HTERT RPE-1 (cell line): Measurements from ENCODE around the gene NIPBL.
"Not testable (repeated sequence)": the region's sequence is repeated elsewhere in the genome, so short reads cannot be mapped to it uniquely, and the experiment has no call there.

ENCODE experiments used
- in situ Hi-C: fragments of 300-500 bp; cut with MboI; formaldehyde crosslinking; loops from 4 replicates; pipeline ENCODE4 v1.14.3; 2020; ENCODE audit warnings: low sequenced_read_pairs

NIPBL gene, protein sequence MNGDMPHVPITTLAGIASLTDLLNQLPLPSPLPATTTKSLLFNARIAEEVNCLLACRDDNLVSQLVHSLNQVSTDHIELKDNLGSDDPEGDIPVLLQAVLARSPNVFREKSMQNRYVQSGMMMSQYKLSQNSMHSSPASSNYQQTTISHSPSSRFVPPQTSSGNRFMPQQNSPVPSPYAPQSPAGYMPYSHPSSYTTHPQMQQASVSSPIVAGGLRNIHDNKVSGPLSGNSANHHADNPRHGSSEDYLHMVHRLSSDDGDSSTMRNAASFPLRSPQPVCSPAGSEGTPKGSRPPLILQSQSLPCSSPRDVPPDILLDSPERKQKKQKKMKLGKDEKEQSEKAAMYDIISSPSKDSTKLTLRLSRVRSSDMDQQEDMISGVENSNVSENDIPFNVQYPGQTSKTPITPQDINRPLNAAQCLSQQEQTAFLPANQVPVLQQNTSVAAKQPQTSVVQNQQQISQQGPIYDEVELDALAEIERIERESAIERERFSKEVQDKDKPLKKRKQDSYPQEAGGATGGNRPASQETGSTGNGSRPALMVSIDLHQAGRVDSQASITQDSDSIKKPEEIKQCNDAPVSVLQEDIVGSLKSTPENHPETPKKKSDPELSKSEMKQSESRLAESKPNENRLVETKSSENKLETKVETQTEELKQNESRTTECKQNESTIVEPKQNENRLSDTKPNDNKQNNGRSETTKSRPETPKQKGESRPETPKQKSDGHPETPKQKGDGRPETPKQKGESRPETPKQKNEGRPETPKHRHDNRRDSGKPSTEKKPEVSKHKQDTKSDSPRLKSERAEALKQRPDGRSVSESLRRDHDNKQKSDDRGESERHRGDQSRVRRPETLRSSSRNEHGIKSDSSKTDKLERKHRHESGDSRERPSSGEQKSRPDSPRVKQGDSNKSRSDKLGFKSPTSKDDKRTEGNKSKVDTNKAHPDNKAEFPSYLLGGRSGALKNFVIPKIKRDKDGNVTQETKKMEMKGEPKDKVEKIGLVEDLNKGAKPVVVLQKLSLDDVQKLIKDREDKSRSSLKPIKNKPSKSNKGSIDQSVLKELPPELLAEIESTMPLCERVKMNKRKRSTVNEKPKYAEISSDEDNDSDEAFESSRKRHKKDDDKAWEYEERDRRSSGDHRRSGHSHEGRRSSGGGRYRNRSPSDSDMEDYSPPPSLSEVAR (N-terminal part only)

DNA sequence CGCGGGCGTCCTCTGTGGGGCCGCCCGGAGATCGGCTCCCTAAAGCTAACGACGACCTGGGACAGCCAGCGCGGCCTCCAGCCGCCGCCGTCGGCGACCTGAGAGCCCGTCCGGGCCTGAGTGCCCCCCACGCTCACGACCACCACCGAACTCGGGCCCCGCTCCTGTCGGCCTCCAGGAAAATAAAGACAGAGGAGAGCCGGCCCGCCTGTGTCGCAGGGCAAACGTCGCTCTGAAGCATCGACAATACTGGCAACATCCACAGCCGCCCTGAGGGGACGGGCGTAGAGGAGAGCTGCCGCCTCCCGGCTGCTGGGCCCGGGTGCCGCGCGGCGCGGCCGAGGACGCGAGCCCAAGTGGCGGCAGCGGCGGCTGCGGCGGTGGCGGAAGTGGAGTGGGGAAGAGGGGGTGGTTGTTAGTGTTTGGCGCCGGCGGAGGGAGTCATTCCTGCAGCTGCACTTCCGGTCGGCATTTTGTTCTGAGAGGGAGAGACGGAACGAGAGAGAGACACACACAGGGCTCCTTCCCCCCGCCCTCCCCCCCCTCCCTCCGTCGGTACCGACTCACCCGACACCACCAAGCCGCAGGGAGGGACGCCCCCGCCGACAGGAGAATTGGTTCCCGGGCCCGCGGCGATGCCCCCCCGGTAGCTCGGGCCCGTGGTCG is at the start of gene NIPBL:
NIPBL (plus strand) TSS at position 471 of the 666 bp plus-strand sequence. CDS start 76,928 bp downstream, outside the sequence.
- in situ Hi-C loops: no loop called here

DNA sequence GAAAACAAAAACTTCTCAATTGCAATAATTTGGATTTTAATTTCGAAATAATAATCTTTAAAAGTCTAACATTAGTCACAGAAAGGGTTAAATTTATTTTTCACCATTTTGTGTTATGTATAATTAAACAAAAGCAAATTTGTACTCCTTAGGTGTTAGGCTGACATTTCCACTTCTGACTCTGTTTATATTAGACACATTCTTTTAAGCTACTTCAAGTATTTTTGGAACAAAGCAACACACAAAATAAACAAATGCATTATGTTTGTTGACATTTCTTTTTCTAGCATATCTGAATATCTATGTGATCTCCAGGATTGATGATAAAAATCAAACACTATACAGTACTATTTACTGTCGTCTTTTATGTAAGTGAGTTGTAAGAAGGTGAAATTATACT is 44.3 kb upstream of the NIPBL start:
- in situ Hi-C loops: no loop called here

DNA sequence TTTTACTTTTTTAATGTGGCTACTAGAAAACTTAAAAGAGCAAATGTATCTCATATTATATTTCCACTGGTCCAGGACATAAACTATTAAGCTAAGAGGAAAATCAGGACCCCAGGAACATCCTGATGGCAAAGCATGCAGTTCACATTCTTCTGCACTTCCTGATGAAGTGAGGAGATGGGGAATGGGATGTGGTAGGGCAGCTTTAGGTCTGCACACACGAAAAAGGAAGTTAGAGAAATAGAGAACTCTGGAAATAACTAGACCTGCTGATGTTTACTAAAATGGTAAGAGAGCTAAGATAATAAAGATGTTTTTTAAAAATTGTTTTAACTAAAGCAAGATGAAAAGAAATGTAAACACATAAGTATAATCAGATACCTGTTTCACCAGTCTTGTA is 39.7 kb upstream of the NIPBL start:
- in situ Hi-C loops: no loop called here

DNA sequence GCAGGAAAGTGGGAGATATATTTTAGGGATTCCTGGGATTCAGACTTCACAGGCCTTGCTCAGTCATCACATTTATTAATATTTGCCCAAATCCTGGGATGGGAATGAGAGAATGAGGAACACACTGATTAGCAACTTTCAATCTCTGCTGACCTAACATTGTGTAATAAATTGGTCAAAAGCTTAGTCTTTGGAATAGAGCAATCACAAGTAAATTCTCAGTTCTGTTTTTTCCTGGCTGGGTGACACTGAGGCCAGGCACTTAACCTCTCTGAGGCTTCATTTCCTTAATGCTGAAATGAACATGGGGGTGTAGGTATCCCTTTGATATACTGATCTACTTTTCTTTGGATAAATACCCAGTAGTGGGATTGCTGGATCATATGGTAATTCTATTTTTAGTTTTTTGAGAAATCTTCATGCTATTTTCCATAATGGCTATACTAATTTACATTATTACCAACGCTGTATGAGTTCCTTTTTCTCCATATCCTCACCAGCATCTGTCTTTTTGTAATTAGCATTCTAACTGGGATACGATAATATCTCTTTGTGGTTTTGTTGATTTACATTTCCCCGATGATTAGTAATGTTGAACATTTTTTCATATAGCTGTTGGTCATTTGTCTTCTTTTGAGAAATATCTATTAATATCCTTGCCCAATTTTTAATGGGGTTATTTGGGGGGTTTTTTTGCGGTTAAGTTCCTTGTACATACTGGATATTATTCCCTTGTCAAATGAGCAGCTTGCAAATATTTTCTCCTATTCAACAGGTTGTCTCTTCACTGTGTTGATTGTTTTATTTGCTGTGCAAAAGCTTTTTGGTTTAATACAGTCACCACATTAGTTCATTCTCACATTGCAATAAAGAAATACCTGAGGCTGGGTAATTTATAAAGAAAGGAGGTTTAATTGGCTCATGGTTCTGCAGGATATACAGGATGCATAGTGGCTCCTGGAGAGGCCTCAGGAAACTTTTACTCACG is 36.8 kb upstream of the NIPBL start:
- in situ Hi-C loops: no loop called here

DNA sequence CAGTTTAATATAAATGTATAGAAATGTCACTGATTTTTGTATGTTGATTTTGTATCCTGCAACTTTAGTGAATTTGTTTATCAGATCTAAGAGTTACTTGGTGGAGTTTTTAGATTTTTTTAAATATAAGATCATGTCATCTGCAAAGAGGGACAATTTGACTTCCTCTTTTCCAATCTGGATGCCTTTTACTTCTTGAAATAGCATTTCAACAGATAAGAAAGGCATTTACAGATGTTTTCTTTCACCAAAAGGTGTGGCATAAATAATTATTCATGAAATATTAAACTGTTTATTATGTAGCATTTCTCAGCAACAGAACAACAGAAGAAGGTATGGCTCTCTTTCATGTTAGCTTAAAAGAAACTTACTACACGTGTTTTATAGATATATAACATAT is 34.9 kb upstream of the NIPBL start:
- in situ Hi-C loops: no loop called here

DNA sequence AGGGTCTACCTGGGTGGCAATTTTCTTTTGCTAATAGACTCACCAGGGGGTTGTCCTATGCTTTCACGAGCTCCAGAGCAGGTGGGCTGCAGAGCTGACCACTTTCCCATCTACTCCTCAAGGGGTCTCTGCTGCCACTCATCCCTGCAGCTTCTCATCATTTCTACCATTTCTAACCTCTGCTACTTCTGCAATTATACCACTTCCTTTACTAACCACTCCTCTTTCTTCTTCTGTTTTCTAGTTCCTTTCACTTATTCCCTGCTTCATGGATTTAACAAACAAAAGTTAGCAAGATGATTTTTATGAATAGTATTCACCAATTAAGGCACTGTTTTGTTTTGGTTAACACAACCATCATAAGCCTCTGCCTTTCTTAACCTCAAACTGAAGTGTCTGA is 34.5 kb upstream of the NIPBL start:
- in situ Hi-C loops: no loop called here

DNA sequence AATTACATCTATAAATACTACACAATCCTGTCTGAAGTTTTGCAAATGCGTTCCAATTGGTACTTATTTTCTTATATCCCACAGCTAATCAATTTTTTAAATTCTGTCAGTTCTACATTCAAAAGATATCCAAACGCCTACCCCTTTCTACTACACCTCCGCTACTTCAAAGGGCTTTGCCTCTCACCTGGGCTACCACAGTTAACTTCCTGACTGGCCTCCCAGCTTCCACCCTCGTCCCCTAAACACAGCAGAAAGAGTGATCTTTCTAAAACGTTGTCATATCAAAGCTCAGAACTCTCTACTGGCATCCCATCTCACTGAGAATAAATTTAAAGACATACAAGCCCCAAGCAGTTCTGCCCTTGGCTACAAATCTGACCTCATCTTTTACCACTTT is 32.3 kb upstream of the NIPBL start:
- in situ Hi-C loops: no loop called here

DNA sequence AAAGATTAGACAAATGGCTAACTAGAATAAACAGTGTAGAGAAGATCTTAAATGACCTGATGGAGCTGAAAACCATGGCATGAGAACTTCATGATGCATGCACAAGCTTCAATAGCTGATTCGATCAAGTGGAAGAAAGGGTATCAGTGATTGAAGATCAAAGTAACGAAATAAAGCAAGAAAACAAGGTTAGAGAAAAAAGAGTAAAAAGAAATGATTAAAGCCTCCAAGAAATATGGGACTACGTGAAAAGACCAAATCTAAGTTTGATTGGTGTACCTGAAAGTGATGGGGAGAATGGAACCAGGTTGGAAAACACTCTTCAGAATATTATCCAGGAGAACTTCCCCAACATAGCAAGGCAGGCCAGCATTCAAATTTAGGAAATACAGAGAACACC is 28.0 kb upstream of the NIPBL start:
- in situ Hi-C loops: not testable (repeated sequence)

DNA sequence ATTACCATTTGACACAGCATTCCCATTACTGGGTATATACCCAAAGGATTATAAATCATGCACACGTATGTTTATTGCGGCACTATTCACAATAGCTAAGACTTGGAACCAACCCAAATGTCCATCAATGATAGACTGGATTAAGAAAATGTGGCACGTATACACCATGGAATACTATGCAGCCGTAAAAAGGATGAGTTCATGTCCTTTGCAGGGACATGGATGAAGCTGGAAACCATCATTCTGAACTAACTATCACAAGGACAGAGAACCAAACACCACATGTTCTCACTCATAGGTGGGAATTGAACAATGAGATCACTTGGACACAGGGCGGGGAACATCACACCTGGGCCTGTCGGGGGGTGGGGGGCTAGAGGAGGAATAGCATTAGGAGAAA is 23.7 kb upstream of the NIPBL start:
- in situ Hi-C loops: not testable (repeated sequence)

DNA sequence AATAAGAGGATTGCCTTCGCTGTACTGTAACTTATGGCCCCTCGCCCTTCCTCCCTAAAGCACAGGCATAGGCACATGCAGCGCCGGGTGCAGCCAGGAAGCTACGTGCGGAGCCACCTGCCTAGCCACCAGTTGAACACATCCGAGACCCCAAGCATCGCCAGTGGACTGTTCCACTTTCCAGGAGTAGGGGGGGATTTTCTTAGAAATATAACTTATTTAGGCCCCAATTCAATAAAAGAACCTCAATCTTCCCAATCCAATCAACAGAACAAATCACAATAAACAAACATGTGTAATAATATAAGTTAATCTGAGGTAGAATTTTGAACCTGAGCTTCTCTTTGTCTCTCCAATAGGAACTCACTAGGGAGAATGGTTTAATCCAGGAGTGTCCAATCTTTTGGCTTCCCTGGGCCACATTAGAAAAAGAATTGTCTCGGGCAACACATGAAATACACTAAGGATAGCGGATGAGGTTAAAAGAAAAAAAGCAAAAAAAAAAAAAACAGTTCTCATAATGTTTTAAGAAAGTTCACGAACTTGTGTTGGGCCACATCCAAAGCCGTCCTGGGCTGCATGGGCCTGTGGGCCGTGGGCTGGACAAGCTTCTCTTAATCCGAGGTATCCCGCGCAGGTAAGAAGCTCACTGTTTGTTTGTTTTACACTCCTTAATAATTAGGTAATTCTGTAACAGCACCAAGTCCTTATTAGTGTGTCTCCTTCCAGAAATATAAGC is 22.0 kb upstream of the NIPBL start:
- in situ Hi-C loops: no loop called here

DNA sequence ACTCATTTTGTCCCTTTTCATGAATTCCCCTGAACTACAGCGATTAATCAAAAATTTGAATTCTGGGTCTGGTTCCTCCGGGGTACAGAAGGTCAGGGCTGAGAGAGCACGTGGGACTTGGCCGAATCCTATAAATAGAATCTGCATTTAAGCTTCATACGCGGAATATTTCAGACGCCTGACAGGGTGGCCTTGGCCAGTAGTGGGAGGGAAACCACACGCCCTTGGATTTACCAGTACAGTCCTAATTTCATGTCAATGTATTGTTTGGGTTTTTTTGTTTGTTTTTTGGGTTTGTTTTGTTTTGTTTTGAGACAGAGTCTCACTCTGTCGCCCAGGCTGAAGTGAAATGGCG is 21.5 kb upstream of the NIPBL start:
- in situ Hi-C loops: no loop called here

DNA sequence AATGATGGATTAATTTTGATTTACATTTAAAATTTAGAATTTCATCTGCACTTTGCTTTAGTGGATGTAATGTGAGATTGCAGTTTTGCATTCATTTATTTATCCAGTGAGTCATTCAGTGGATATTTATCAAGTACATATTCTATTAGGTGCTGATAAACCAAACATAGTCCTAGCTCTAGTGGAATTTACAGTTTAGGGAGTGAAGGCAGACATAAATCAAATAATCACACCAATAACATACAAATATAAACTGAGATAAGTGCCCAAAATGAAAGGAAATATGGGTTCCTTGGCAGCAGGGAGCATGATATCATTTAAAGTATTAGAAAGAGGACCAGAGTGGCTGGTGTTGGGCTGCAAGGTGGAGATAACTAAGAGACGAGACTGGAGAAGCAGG is 14.7 kb upstream of the NIPBL start:
- in situ Hi-C loops: no loop called here

DNA sequence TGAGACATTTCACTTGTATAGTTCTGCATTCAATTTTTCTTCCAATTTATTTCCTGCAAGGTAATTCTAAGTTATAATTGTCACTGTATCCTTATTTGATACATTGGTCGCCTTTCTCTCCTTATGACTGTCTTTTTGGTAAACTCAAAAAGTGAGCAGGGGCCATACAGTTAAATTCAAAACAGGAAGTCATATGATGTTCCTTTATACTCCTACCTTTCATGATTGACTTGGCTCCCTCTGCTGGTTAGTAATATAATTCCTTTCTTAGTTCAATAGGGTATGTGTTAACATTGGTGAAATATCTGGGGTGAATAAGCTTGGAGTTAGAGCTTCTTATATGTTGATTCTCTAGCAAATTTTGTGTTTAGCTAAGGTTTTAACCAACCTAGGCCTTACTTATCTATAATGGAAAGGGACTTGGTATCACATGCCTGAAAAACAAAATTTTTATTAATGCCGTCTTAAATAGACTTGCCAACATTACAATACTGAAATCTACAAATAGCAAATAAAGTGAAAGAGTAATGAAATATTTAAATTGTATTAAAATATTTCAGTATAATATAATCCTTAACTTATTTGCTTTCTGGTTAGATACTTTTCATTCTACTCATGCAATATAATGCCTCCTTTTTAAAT is 6.0 kb upstream of the NIPBL start:
- in situ Hi-C loops: no loop called here

DNA sequence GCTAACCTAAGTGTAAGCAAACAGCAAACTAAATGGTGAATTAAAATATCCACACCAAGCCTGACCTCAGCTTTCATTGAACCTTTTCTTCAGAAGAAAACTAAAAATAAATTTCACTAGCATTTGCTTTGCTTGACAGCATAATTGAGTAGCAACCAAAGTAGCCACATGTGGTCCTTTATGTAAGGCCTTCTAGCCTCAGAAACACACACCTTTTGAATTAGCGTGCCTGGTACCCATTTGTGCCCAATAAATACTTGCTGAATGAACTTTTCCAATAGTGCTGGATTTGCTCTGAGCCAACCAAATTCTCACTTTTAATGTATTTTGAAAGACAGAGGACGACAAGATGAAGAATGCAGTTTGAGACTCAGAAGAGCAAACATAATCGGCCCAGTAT is 2.1 kb upstream of the NIPBL start:
- in situ Hi-C loops: no loop called here

DNA sequence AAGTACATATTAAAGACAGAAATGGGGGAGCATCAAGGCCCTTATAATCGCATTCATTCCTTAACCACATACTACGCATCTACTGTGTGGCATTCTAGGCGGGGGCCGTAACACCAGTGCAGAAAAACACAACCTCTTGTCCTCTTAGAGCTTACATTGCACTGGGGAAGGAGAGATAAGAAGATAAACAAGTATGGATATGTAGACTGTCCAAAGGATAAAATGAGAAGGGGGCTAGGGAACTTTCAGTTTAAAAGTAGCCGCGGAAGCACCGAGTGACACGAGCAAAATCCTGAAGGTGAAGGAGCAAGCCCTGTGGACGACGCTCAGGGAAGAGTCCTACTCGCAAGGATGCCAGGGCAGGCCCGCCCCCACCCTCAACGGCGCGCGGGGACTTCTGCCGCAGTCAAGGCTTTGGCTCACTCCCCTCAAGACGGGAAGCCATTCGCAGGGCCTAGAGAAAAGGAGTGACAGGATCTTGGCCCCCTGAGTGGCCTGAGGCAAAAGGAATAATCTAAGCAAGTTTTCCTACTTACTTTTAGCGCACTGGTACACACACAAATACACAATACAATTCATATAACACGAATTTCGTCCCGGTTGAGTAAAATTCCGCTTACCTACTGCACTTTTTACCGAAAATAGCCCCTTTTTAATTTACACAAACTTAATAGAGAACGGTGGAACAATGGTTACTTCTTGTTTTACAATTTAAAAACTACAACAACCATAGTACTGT is 1.3 kb upstream of the NIPBL start:
- in situ Hi-C loops: no loop called here

DNA sequence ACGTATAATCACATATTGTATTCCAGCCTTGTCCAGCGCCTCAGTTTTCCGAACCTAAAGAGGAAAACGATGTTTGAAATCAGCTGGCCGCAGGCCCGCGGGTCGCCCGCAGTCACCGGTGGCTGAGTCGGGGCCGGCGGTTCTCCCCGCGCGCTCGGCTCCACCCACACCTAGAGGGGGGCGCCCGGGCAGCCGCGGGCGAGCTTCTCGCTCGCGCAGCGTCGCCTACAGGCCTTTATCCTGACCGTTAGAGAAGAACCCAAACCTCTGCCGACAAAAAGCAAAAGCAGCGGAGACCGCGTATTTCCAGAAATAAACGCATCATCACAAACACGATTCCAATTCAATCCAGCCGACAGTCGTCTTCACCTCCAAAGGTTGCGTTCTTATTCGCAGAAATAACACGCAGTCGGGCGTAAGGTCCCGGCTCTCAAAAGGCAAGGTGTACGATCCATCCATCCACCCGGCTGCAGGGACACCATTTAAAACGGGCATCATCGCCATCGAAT is 725 bp upstream of the NIPBL start:
- in situ Hi-C loops: no loop called here

DNA sequence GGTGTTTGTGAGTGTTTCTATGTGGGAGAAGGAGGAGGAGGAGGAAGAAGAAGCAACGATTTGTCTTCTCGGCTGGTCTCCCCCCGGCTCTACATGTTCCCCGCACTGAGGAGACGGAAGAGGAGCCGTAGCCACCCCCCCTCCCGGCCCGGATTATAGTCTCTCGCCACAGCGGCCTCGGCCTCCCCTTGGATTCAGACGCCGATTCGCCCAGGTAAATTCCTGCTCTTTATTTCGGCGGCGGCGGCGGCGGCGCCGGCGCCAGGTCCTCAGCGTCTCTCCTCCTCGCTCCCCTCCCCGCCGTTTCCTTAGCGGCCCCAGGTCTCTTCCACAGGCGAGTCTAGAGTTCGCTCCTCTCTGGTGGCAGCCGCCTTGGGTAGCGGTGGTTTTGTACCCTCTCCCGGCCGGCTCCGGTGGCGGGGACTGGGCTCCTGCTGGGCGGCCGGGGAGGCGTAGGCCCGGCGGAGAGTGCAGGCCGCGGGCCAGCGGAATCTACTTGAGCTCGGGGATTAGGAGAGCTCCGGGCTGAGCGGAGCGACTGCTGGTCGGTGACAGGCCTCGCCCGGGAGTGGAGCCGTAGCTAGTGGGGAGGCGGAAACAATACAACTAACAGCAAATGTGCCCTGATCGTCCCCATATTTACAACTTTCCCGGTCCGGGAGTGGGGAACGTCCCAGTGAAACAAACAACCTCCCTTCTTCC is 547 bp downstream of the NIPBL start:
- in situ Hi-C loops: no loop called here
